GM18868 (cell line): ENCODE results near the gene VGLL4.

Source experiments
- ATAC-seq: cut with Tn5 transposase; IDR thresholded peaks from one replicate; pipeline ENCODE4 v1.9.1; 2021; ENCODE audit warnings: mild to moderate bottlenecking, moderate library complexity; ENCODE audit not compliant: unreplicated experiment

Gene VGLL4

DNA sequence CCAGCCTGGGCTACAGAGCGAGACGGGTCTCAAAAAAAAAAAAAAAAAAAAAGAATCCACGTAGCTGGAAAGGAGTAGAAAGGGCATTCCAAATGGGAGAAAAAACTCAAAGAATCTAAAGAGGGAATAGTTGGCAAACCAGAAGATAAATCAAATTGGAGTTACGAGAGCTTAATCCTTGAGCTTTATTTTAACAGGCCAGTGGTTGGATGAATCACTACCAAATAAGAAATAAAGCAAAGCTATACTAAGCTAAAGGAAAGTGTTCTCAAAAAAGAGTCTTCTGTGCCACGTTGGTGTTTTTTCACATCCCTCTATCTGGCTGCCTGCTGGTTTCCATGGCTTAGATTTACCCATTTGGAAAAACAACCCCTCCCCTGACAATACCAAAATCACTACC lies 14.0 kb downstream of the VGLL4 start:
- no peak for ATAC-seq

DNA sequence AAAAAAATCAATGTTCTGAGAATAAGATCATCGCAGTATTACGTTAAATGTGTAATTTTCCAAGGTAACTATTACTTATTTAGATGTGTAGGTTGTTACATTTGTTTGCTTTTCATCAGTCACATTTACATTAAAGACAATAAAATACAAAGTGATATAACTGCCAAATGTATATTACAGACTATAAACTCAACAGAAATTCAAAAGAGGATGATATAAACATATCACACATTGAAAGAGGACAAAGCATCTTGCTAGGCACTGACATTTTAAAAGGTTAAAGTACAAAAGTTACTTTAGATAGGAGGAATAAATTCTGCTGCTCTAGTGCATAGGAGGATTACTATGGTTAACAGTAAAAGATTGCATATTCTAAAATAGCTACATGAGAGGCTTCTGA lies 16.1 kb downstream of the VGLL4 start:
- no peak for ATAC-seq

DNA sequence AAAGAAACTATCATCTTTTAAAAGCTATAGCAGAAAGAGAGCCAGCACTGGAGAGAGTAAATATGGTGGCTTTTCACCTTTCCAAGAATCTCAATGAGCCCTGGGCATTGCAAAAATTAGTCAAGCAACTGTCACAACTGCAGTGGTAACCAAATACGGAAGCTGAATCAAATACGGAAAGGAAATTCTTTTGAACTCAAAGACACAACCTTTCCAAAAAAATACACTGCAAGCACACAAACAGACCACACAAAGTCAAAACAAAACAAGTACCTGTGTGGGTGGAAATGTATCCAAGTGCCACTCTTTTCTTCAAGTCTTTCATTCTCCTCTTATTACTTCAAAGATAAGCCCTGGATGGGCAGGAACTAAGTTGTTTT lies 17.6 kb downstream of the VGLL4 start:
- ATAC-seq: peak; percentile 88

DNA sequence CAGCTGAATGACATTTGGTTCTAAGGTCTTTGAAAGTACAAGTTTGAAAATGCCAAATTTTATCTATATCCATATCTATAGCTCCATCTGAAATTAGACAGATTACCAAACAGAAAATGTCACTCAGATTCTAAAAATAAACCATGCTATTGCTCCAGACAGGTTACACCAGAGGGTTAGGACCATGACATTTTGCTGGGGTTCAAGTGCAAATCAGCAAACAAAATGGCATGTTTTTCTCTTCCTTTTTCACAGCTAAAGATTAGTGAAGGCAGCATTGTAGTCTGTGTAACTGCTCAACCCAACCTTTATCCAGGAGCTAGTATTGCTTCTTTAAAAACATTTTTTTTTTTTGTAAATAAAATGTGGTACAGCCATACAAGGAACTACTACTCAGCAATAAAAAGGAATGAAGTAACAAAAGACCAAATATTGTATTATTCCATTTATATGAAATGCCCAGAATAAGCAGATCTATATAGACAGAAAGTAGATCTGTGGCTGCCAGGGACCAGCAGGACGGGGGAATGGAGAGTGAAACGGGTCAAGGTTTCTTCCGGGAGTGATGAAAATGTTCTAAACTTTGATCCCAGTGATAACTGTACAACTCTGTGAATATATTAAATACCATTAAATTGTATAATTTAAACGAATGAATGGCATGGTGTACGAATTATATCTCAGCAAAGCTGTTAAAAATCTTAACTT lies 18.2 kb downstream of the VGLL4 start:
- no peak for ATAC-seq

DNA sequence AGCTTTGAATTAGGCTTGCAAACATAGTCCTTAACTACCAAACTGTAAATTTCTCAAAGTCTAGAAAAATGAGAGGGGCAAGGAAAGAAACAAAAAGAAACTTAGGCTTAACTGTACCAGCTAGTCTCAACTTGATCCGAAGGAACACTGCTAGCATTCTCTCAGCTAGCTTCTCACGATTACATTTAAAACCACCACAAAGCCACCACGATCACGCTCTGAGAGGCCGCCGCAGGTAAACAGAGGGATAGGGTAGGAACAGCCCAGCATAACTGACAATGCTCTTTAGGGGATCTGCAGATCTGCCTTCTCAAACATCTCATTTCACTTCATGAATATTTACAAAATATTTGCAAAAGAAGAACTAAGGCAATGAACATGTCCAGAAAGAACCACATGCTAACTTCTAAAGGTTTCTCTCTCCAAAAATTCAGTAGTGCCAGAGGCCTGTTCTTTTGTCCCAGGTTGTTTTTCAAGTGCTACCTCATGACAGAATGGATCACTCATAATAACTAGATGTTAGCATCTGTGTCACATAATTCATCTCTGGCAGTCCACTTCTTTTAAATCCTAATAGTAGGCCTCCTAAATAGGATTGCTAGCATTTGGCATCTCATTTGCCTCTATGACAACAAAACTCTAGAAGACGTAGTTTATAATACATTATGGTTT lies 18.9 kb downstream of the VGLL4 start:
- no peak for ATAC-seq

DNA sequence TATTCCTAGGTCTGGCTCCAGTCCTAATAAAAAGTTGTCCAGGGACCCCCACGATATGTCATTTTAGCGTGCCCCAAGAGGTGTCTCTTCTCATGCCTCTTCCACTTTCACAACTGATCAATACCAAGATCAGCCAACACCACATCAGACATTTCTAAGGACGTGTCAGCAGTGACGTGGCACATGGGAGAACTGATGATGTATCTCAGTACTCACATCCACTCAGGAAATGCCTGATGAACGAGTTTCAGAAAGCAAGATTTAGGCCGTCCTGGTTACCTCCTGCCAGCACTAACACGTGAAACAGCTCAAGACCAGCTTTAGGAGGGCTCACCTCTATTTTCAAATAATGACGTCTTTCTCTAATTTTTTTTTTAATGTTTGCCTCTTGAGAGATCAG lies 19.6 kb downstream of the VGLL4 start:
- ATAC-seq: no peak

DNA sequence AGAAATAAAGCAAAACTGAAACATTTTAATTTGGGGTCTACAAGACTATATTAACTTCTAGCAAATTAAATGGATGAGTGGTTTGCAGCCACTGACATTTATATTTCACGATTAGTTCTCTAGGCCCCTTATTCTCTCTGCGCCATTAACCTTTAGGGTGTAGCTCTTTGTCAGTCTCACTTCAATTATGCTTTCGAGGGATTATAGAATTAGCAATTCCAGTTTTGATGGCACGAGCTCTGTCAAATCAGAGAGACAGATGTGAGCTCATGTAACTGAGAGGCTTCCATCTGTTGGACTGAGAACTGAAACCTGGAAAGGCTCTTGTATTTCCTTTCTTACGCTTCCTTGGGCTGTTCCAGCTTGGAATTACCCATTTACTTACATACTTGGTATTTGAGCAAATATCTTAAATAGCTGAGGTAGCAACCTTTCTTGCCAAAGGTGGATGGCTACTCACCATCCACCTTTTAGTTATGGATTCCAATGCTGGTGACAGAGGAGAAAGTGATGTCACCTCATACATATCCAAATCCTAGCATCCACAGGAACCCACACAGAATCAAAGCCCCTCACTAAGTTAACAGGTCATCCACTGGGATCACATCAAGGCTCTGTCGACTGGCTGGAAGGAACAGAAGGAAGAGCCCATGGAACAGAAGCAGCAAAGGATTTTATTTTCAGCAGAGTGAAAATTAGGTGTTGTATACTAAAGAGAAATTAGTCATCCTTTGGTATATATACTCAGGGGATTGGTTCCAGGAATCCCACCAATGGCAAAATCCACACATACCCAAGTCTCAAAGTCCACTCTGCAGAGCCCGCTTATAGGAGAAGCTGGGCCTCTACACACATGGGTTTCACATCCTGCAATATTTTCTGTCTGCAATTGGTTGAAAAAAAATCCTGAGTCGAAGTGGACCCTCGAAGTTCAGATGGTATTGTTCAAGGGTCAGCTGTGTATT lies 20.8 kb downstream of the VGLL4 start:
- ATAC-seq: no peak

DNA sequence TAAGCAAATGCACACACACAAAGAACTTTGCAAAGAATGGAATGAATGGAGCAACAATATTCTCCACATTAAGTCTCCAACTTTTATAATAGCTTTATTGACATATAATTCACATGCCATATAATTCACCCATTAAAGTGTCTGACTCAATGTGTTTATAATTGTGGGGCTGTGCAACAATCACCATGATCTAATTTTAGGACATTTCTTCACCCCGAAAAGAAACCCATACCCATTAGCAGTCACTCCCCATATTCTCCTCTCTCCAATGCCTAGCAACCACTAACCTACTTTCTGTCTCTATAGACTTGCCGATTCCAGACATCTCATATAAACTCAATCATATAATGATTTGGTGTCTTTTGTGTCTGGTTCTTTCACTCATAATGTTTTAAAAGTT lies 22.6 kb downstream of the VGLL4 start:
- ATAC-seq: no peak

DNA sequence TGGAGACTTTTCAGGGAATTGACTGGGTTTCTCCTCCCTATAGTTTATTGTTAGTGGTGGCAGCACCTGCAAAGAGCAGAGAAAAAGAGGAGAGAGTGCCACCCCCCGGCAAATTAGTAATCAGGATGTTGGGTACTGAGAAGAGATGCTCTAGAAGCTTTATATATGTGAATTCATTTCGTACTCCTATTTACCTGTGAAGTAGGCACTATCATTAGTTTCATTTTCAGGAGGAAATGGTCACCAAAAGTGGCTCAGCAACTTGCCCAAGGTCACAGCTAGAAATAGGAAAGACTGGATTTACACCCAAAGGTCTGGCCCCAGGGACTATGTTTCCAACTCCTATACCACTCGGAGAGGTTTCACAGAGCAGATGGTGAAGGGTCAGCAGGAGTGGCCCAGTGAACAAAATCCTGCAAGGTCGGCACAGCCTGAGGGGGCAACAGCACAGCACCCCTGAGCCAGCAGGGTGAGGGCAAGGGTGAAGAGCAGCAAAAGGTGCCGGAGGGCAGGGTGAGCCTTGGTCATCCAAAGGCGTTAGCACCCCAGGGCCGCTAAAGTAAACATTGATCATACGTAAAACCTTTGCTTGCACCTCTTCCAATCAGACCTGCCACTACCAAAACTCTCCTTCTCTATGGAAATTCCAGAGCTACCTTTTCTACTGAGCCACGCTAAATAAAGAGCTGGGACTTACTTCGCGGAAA lies 23.6 kb downstream of the VGLL4 start:
- peak; percentile 65 for ATAC-seq

DNA sequence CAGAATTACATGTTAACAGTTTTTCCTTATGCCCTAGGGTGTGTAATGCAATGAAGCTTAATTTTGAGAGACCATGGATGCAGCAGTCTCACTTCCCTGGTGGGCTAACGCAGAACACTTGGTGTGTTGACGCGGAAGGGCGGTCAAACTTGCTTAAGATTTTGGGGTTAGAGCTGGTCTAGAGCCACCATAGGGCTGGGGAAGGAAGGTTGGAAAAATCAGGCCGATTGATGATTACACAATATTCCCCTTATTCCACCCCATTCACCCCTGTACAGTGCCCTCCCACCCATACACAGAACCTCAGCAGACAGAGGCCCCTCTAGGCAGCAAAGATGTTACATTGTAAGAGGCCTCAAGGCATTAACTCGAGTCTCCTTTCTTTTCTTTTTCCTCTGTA lies 24.3 kb downstream of the VGLL4 start:
- no peak for ATAC-seq

DNA sequence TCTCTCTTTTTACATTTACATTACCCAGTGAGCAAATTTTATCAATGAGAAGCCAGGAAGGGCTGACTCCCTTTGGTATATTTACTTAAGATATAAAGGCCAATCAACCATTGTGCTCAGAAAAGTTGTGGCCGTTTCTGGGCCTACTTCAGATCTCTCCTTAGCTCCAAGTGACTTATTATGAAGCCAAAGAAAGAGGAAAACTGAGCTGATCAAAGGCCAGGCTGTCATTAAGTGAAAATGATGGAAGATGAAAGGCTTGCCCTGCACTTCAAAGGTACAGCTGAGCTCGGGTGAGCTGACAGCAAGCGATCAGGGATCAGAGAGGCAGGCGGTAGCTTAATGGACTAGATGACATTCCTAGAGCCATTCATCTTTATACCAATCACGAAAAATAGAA lies 24.8 kb downstream of the VGLL4 start:
- ATAC-seq: no peak

DNA sequence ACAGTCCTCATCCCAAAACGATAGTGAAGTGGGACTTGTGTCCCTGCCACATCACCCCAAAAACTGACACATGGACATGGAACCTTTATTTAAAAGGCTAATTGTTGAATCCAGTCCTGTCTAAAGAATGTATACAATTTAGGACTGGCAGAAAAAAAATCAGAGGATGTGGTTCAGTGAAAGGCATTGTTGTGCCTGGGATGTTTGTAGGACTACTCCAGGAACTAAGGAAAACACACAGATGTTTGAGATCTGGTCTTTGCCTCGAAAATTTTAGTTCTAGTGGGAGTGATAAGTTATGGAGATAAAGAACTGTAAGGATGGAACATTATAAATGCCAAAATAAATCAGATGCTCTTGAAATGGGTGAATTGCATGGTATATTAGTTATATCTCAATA lies 27.2 kb downstream of the VGLL4 start:
- ATAC-seq: no peak

DNA sequence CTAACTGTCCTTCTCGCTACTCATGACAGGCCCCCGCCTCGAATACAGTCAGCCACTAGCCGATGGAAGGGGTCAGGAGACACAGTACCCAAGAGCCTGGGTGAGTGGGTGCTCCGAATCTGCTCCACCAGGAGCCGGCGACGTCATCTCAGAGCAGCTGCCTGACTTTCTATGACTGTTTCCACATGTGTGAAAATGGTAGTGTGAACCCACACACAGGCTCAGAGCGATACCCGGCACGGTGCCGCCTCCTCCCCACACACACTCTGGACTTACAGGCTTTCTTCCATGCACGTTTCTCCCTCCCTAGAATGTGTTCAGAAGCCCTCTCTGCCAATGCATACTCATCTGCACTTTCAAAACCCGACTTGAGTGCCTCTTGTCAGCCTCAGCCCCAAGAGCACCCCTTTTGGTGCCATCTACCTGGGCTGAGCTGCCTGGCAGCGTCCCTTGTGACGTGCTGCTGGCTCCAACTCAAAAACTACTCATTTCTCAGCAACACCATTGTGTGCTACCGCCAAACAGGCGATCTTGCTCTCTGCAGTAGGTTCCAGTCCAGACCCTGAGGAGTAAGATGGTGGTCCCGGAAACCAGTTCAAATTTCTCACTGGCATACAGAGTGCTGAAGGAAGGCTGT lies 29.7 kb downstream of the VGLL4 start:
- no peak for ATAC-seq

DNA sequence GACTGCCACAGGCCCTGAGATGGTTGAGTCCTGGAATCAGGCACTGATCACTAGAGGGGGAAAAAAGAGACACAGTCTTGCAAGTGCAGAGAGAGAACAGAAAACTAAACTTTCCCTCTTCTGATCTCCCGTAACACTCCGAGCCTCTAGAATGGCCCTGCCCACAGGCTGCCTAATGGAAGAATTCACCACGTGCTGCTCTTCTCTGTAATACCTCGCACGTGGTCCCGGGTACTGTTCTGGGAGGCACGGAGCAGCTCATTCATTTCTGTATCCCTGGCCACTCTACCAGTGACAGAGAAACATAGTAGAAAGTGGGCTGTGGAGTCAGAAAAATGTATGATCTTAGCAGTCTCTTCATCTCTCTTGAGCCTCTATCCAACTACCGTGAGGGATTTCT lies 30.4 kb downstream of the VGLL4 start:
- no peak for ATAC-seq

DNA sequence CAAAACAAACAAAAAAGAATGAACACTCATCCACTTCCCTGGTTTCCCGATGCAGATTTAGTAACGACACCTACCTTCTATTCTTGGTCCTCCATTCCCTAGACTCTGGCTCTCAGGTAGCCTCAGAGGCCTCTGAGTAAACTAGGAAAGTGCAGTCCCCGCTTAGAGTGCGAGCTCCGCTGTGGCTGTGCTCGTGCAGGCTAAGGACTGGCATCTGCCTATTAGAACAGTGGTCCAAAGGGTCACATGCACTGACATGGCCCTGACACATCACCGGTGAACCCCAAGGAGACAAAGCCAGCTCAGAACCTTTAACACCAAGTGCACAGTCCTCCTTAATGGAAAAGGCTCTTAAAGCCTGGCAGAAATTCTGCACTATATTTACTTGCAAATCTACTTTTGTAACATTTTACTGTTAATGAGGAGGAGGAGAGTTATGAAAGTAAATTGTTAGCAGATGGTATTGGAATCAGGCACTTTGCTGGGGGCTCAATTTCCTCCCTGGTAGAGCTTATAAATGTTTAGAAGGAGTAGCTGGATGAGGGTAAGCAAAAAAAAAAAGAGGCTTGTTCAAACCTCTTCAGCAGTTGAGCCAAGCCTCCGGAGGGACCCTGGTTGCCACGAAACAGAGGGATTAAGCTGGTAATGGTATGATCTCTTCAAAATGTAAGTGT lies 31.1 kb downstream of the VGLL4 start:
- no peak for ATAC-seq

DNA sequence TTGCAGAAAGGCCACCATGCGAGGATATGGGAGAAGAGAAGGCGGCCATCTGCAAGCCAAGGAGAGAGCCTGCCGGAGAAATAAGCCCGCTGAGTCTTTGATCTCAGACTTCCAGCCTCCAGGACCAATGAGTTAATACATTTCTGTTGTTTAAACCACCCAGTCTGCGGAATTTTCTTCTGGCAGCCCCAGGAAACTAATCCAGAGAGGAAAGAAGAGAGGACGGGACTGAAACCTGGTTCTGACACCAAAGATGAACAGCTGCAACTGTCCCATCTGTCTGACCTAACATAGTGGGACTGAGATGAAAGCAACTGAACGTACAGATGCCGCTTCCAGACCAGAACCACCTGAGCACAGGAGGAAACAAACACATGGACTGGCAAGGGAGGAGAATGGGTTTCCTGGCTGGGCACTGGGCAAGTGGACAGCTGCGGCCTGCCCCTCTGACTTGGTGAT lies 32.3 kb downstream of the VGLL4 start:
- no peak for ATAC-seq

DNA sequence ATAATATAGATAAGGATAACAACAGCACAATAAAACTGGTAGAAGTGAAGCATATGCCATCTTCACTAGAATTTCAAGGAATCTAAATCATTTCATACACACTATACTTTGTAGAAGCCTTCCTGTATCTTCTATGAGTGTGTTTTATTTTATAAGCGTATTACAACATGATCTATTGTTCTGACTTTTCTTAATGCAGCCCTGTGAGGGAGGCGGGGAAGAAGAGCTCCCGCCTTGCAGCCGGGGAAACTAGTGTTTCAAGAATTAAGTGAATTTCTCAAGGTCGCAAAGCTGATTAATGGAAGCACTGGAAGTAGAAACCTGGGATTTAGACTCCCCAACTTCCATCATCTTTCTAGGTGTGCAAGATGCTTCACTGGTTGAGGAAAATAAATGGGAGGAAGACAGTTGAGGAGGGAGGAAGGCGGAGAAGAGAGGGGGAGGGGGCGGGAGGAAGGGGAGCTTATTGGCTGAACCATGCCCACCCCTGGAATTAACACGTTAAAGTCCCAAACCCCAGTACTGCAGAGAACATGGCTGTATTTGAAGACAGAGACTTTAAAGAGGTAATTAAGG lies 32.9 kb downstream of the VGLL4 start:
- no peak for ATAC-seq

DNA sequence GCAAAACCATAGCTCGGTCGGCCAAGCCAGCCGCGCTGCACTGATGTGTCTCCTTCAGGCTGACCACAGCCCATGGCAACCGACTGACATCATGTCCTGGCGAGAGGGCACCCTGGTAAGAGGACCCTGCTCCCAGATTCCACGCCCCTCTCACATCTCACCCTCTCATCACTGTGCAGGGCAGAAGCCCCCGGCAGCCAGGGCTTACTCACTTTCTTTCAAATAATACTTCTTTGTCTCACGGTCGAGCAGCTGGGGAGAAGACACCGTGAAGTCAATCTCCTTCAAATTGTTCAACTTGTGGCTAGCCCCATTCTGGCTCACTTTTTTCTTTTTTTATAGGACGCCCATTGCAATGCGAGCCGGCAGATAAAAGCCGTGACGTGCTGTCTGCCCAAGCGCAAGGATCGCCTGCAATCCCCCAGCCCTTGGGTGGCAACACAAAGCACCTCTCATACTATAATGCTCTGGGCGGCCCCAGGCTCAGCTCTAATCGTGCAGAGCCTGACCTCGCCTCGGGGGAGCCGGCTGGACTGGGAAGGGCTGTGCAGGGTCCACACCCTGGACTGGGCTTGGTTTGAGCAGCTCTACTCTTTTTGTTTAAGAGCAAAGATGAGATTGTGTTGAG lies 33.6 kb downstream of the VGLL4 start:
- ATAC-seq: no peak

DNA sequence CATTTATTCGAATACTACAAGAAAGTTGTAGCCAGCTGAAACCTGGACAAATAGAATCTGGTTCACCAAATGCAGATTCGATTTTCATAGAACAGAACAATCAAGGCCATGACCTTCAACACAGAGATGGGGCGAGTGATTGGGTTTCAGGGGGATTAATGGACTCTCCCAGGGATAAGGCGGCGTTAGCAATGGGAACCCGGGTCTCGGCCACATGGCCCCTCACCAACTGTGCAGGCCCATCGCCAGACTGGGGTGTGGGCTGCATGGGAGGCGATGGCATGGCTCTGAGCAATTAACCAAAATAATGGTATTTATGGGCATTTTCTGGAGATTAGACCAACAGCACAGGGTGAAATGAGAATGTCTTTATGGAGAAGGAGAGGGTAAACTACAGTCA lies 34.2 kb downstream of the VGLL4 start:
- no peak for ATAC-seq
